ENCODE results near the gene UNC13A. TPM values are rescaled to one million over a fixed set of nuclear protein-coding genes. Genes with fewer than 3 reads are reported as not detected.
"Not testable (repeated sequence)": the region's sequence is repeated elsewhere in the genome, so short reads cannot be mapped to it uniquely, and the experiment has no call there.

The UNC13A gene
- total RNA-seq, 1 donor from 2014 or later: 3.9 TPM

GRCh38 chr19:17575871-17576757, 112.0 kb downstream of the UNC13A start:
- H3K27ac Mint-ChIP-seq: no peak overlapping the region
- H3K4me1 Mint-ChIP-seq (ENCODE audit: low read depth): no peaks in the 10 kb centered on the region
- H3K27me3 Mint-ChIP-seq: no peaks in the 10 kb centered on the region
- H3K9me3 Mint-ChIP-seq (ENCODE audit: low read depth): no peaks in the 10 kb centered on the region
- no peak overlapping the region for H3K4me3 Mint-ChIP-seq (ENCODE audit: low read depth)
- peaks cover 19% of the 10 kb centered on the region for H3K36me3 Mint-ChIP-seq (ENCODE audit: insufficient read depth)
- DNase-seq (ENCODE audit: low spot score, unreplicated experiment): no peak
- TF ChIP-seq, protein P1, sequence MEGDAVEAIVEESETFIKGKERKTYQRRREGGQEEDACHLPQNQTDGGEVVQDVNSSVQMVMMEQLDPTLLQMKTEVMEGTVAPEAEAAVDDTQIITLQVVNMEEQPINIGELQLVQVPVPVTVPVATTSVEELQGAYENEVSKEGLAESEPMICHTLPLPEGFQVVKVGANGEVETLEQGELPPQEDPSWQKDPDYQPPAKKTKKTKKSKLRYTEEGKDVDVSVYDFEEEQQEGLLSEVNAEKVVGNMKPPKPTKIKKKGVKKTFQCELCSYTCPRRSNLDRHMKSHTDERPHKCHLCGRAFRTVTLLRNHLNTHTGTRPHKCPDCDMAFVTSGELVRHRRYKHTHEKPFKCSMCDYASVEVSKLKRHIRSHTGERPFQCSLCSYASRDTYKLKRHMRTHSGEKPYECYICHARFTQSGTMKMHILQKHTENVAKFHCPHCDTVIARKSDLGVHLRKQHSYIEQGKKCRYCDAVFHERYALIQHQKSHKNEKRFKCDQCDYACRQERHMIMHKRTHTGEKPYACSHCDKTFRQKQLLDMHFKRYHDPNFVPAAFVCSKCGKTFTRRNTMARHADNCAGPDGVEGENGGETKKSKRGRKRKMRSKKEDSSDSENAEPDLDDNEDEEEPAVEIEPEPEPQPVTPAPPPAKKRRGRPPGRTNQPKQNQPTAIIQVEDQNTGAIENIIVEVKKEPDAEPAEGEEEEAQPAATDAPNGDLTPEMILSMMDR (IDR thresholded peaks at IDR 0.05; ENCODE audit: unreplicated experiment): no peak

DNA sequence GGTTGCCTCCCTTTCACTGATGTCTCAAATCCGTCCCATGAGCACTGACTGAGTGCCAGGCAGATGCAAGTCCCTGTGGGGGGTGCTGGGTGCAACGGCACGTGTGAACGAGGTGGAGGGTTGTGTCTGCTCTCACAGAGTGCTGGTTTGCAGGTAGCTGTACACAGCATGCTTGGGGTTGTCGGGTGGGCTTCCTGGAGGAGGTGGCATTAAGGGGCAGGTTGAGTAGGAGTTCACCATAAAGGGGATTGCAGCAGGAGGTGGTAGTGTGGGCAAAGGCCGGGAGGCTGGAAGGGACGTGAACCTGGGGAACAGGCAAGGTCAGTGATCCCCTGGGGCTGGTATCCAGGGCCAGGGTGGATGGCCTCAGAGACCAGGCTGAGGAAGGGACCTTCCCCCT, 115.5 kb downstream of the UNC13A start:
- TF ChIP-seq, protein P1 (IDR thresholded peaks at IDR 0.05; ENCODE audit: unreplicated experiment): no peak
- Mint-ChIP-seq H3K36me3 (ENCODE audit: insufficient read depth) (peaks cover 14% of the 10 kb centered on the region), H3K27ac (no peak overlapping the region)

GRCh38 chr19:17570791-17571190, 117.4 kb downstream of the UNC13A start:
- Mint-ChIP-seq H3K4me3 (ENCODE audit: low read depth) (no peak overlapping the region), H3K4me1 (ENCODE audit: low read depth) (no peaks in the 10 kb centered on the region), H3K27me3 (no peaks in the 10 kb centered on the region), H3K27ac (no peak overlapping the region), H3K36me3 (ENCODE audit: insufficient read depth) (peaks cover 11% of the 10 kb centered on the region), H3K9me3 (ENCODE audit: low read depth) (no peaks in the 10 kb centered on the region)
- DNase-seq (ENCODE audit: low spot score, unreplicated experiment): no peak
- TF ChIP-seq, protein P1 (IDR thresholded peaks at IDR 0.05; ENCODE audit: unreplicated experiment): no peak

More for the DNA sequence above, 115.5 kb downstream of the UNC13A start:
- H3K27me3 Mint-ChIP-seq: no peaks in the 10 kb centered on the region
- no peak for DNase-seq (ENCODE audit: low spot score, unreplicated experiment)
- H3K9me3 Mint-ChIP-seq (ENCODE audit: low read depth): no peaks in the 10 kb centered on the region
- no peaks in the 10 kb centered on the region for H3K4me1 Mint-ChIP-seq (ENCODE audit: low read depth)
- H3K4me3 Mint-ChIP-seq (ENCODE audit: low read depth): no peak overlapping the region

DNA sequence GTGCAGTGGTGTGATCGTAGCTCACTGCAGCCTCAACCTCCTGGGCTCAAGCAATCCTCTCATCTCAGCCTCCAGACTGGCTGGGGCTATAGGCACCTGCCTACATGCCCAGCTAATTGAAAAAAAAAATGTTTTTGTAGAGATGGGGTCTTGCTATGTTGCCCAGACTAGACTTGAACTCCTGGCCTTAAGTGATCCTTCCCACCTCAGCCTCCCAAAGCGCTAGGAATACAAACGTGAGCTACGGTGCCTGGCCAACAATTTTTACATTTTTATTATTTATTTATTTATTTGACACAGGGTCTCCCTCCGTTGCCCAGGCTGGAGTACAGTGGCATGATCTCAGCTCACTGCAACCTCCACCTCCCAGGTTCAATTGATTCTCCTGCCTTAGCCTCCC, 117.9 kb downstream of the UNC13A start:
- H3K27ac Mint-ChIP-seq; H3K27me3 Mint-ChIP-seq; H3K9me3 Mint-ChIP-seq (ENCODE audit: low read depth); DNase-seq (ENCODE audit: low spot score, unreplicated experiment); H3K4me3 Mint-ChIP-seq (ENCODE audit: low read depth); H3K4me1 Mint-ChIP-seq (ENCODE audit: low read depth): not testable (repeated sequence)
- H3K36me3 Mint-ChIP-seq (ENCODE audit: insufficient read depth): peaks cover 11% of the 10 kb centered on the region

GRCh38 chr19:17567940-17568339, 120.2 kb downstream of the UNC13A start:
- TF ChIP-seq, protein P1 (IDR thresholded peaks at IDR 0.05; ENCODE audit: unreplicated experiment): no peak
- H3K36me3 Mint-ChIP-seq (ENCODE audit: insufficient read depth): peaks cover 14% of the 10 kb centered on the region
- no peaks in the 10 kb centered on the region for H3K9me3 Mint-ChIP-seq (ENCODE audit: low read depth)
- no peak for DNase-seq (ENCODE audit: low spot score, unreplicated experiment)
- no peak overlapping the region for H3K4me3 Mint-ChIP-seq (ENCODE audit: low read depth)
- H3K27me3 Mint-ChIP-seq: no peaks in the 10 kb centered on the region
- H3K4me1 Mint-ChIP-seq (ENCODE audit: low read depth): no peaks in the 10 kb centered on the region
- no peak overlapping the region for H3K27ac Mint-ChIP-seq

DNA sequence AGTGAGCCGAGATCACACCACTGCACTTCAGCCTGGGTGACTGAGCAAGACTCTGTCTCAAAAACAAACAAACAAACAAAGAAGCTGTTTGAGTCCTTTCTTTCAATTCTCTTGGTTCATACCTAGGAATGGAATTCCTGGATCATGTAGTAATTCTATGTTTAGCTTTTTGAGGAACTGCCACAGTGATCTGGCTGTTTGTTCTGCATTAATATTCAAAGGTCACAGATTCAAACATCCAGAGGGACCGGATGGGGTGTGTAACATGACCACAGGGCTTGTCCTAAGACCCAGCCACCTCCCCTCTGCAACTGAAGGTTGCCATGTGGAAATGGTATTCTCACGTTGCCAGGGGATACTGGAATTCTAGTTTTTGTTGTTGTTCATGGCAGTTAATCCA, 122.5 kb downstream of the UNC13A start:
- peaks cover 12% of the 10 kb centered on the region for H3K36me3 Mint-ChIP-seq (ENCODE audit: insufficient read depth)
- no peak overlapping the region for H3K4me3 Mint-ChIP-seq (ENCODE audit: low read depth)
- H3K9me3 Mint-ChIP-seq (ENCODE audit: low read depth): no peaks in the 10 kb centered on the region
- TF ChIP-seq, protein P1 (IDR thresholded peaks at IDR 0.05; ENCODE audit: unreplicated experiment): no peak
- no peak for DNase-seq (ENCODE audit: low spot score, unreplicated experiment)
- no peak overlapping the region for H3K27ac Mint-ChIP-seq
- H3K27me3 Mint-ChIP-seq: no peaks in the 10 kb centered on the region
- no peaks in the 10 kb centered on the region for H3K4me1 Mint-ChIP-seq (ENCODE audit: low read depth)
